Measurements from ENCODE around the gene ZNF678. TPM values are rescaled to one million over a fixed set of nuclear protein-coding genes. Genes with fewer than 3 reads are reported as not detected.
"Not testable (repeated sequence)": the region's sequence is repeated elsewhere in the genome, so short reads cannot be mapped to it uniquely, and the experiment has no call there.

ZNF678 gene
- polyA plus RNA-seq, 4 donors = 13.0 to 17.0 (median 16.5) TPM

DNA sequence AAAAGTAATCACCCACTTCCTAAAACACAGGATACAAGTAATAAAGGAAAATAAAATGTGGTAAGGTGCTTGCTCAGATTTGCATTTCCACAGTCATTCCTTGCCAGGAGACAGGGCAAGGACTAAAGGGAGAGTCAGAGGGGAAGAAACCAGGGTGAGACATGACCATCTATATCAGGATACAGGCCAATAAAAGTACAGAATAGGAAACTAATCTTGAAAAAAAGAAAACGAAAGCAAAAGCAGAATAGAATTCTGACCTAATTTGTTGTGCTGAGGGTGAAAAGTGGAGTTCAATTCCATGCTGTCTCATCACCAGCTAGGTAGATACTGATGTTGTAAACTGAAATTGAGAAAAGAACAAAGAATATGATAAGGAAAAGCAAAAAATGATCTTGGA is 144.5 kb downstream of the ZNF678 start:
- DNase-seq (ENCODE audit: low read depth in 4 of 4, low spot score in 3 of 4) = no peak

DNA sequence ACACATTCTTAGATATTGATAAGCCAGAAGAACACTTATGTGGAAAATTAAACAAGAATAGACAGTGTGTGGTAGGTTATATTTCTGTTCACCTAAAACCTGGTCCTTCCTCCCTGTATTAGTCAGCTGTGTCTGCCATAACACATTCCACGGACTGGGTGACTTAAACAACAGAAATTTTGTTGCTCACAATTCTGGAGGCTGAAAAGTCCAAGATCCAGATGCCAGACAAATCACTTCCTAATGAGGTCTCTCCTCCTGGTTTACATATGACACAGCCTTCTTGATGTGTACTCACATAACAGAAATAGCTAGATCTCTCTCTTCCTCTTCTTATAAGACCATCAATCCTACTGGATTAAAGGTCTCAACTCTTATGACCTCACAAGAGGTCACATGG is 146.1 kb downstream of the ZNF678 start:
- no peak for DNase-seq (ENCODE audit: low read depth in 4 of 4, low spot score in 3 of 4)

DNA sequence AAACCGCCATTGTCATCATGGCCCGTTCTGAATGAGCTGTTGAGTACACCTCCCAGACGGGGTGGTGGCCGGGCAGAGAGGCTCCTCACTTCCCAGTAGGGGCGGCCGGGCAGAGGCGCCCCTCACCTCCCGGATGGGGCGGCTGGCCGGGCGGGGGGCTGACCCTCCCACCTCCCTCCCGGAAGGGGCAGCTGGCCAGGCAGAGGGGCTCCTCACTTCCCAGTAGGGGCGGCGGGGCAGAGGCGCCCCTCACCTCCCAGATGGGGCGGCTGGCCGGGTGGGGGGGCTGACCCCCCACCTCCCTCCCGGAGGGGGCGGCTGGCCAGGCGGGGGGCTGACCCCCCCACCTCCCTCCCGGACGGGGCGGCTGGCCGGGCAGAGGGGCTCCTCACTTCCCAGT is 147.1 kb downstream of the ZNF678 start:
- DNase-seq (ENCODE audit: low read depth in 4 of 4, low spot score in 3 of 4) = not testable (repeated sequence)

- no peak for DNase-seq (ENCODE audit: low read depth in 4 of 4, low spot score in 3 of 4)
These were observed 149.3 kb downstream of the ZNF678 start for GRCh38 chr1:227712648-227713047.

DNA sequence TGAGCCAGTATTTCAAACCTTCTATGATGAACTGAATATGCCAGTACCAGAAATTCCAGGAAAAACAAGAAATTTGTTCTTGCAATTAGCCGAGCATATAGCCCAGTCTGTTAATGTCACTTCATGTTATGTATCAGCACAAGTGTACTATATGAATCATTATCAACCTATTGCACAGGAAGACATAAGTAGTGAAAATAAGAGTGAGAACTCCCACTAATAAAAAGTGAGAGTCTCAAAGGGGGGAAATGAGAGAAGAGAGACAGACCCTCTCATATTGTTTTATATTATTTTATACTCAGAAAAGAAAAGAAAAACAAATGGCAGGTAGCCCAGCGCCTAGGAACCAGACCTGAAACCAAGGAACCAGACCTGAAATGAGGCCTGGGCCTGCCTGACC is 155.6 kb downstream of the ZNF678 start:
- DNase-seq (ENCODE audit: low read depth in 4 of 4, low spot score in 3 of 4) = no peak

- DNase-seq (ENCODE audit: low read depth in 4 of 4, low spot score in 3 of 4) = no peak
These were observed 160.1 kb downstream of the ZNF678 start for GRCh38 chr1:227723474-227723873.

DNA sequence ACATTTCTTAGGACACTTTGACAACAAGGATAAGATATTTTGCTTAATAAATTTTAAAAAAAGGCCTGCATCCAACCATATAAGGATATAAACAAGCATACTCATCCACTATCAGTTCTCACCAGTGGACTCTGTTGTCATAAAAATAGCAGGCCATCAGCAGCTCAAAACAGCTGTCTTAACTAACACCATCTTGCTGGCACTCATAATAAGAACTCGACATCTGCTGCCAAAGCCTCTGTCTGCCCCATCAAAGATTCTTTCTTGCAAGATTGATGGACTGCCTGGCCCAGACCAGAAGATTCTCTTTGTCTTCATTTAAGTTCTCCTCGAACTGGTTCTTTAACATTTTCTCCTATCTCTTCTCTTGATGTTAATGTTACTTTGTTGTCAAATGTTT is 161.7 kb downstream of the ZNF678 start:
- no peak for DNase-seq (ENCODE audit: low read depth in 4 of 4, low spot score in 3 of 4)

GRCh38 chr1:227726318-227726717 is 163.0 kb downstream of the ZNF678 start:
- DNase-seq (ENCODE audit: low read depth in 4 of 4, low spot score in 3 of 4) = no peak

Other genes with a start within 250 kb of the ZNF678 start
- 10 to 100 TPM; 37.2 to 44.6 (median 43.8) TPM for gene CDC42BPA, start 245.1 kb upstream of the ZNF678 start, polyA plus RNA-seq (ENCODE audit: insufficient read length in 4 of 4)
- 10 to 100 TPM; 15.9 to 20.4 (median 17.9) TPM for gene JMJD4, start 171.7 kb downstream of the ZNF678 start, polyA plus RNA-seq (ENCODE audit: insufficient read length in 4 of 4)
- 10 to 100 TPM; 39.8 to 47.7 (median 42.9) TPM for gene SNAP47, start 171.9 kb downstream of the ZNF678 start, polyA plus RNA-seq (ENCODE audit: insufficient read length in 4 of 4)